Astrocyte of the spinal cord (primary cell): ENCODE data around the gene NELFB.

ENCODE experiments used
- DNase-seq: peaks from one replicate; pipeline ENCODE4 v3.0.0; 2011; ENCODE audit warnings: low read depth, low spot score
- H3K4me3 ChIP-seq: 2 replicates; pipeline ENCODE4 v1.5.1; 2011; ENCODE audit warnings: low read depth, mild to moderate bottlenecking, low read length, moderate library complexity
- in situ Hi-C: cut with HindIII; loops from 2 replicates; pipeline ENCODE4 v1.10.0; 2017; ENCODE audit warnings: low sequenced_read_pairs
- TF ChIP-seq, protein P1 (sequence below): IDR thresholded peaks from 2 replicates; pipeline ENCODE4 v1.5.1; 2012; ENCODE audit warnings: low read depth, mild to moderate bottlenecking, low read length, inconsistent platforms

The NELFB gene

DNA sequence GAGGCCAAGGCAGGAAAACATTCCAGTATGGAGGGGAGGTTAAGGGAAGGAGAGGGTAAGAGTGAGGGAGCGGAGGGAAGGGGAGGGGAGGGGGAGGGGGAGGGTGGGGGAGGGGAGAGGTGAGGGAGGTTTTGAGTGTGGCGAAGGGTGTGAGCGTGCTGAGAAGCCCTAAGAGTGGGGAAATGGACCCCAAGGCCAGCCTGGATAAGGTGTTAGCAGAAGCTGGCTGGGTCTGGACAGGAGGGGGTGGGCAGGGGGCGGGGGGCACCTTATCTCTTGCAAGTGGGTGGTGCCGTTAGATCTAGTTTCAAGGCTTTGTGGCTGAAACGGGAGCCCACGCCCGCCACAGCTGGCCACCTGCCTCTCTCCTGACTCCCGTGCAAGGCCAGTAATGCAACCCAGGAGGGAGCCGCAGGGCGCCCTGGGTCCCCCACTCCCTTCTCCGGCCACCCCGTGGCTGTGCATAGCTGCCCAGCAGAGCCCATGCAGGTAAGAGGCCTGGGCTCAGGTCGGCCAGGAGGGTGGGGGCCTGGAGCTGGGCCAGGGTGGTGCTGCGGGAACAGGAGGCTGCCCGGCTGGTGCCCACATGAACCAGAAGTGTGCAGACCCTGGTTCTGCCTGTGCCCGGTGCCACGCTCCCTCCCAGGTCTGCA, 27.1 kb upstream of the NELFB start:
- H3K4me3 ChIP-seq, result no peak overlapping the region
- in situ Hi-C loops, result no loop called here
- DNase-seq, result no peak
- TF ChIP-seq, protein P1, sequence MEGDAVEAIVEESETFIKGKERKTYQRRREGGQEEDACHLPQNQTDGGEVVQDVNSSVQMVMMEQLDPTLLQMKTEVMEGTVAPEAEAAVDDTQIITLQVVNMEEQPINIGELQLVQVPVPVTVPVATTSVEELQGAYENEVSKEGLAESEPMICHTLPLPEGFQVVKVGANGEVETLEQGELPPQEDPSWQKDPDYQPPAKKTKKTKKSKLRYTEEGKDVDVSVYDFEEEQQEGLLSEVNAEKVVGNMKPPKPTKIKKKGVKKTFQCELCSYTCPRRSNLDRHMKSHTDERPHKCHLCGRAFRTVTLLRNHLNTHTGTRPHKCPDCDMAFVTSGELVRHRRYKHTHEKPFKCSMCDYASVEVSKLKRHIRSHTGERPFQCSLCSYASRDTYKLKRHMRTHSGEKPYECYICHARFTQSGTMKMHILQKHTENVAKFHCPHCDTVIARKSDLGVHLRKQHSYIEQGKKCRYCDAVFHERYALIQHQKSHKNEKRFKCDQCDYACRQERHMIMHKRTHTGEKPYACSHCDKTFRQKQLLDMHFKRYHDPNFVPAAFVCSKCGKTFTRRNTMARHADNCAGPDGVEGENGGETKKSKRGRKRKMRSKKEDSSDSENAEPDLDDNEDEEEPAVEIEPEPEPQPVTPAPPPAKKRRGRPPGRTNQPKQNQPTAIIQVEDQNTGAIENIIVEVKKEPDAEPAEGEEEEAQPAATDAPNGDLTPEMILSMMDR, result no peak

GRCh38 chr9:137228506-137228967, 26.6 kb upstream of the NELFB start:
- TF ChIP-seq, protein P1, result no peak
- in situ Hi-C loops, result no loop called here
- no peak overlapping the region for H3K4me3 ChIP-seq
- no peak for DNase-seq

GRCh38 chr9:137228968-137229896, 25.9 kb upstream of the NELFB start:
- H3K4me3 ChIP-seq, result no peak overlapping the region
- TF ChIP-seq, protein P1, result no peak
- in situ Hi-C loops, result no loop called here
- no peak for DNase-seq

DNA sequence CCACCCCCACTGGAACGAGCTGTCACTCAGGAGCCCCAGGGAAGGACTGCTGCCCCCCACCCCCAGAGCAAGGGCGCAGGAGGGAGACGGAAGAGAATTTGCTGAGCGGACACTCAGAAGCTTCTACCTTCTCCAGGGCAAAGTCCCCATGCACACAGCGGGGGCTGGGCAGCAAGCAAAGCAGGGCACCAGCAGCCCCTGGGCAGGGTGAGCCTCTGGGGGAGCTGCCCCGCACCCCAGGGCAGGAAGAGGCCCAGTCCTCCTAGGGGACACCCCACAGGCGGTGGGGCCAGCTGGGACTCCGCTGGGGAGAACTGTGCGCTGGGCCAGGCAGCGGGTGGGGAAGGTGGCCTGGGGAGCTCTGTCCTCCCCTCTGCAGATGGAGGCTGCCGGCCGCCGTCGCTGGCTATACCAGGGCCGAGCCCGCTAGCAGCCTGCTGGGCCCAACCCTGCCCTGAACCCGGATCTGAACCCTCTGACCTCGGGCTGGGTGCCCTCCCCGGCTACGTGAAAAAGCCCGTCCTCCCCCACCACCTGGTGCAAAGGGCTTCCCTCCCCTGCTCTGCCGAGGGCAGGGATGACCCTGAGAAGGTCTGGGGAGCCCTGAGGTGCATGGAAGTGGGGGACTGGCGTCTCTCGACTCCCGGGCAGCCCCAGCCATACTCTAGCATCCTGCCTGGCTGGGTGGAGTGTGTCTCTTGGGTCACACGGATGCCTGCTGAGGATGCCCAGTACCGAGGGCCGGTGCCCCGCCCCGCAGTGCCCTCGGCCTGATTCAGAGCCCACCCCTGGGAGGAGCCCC, 25.0 kb upstream of the NELFB start:
- in situ Hi-C loops, result no loop called here
- no peak for DNase-seq
- TF ChIP-seq, protein P1, result no peak
- H3K4me3 ChIP-seq, result no peak overlapping the region

- no peak for DNase-seq
- H3K4me3 ChIP-seq, result no peak within 1 kb of the TSS
- in situ Hi-C loops, result no loop called here
- TF ChIP-seq, protein P1, result no peak
Measured at GRCh38 chr9:137230705-137231371, 24.3 kb upstream of the NELFB start, which contains the start of gene SLC34A3. Gene SLC34A3, plus strand, starts transcription at chr9:137230901. Its CDS starts 802 bp downstream, at chr9:137231703.
